GM10248 (cell line): ENCODE measurements around the gene ABCA4.

Source experiments
- CTCF ChIA-PET: fragments of 300-600 bp; sonication (Branson Sonifier 250); formaldehyde crosslinking; extraction: SDS; loops from one replicate; lab custom pipeline; 2021; ENCODE audit warnings: antibody characterized with exemption; lab: Yijun Ruan, JAX
- POLR2A ChIA-PET: fragments of 350-650 bp; sonication (Branson Sonifier 250); formaldehyde crosslinking; extraction: SDS; loops from one replicate; lab custom pipeline; 2020; ENCODE audit warnings: antibody characterized with exemption; lab: Yijun Ruan, JAX
- DNase-seq: peaks from one replicate; pipeline ENCODE4 v3.0.0; 2012; ENCODE audit errors: extremely low spot score
- TF ChIP-seq, protein P1 (sequence below): IDR thresholded peaks from 2 replicates; pipeline ENCODE4 v1.5.1; 2012; ENCODE audit warnings: mild to moderate bottlenecking, low read depth; ENCODE audit errors: extremely low read depth, missing control alignments, control extremely low read depth

ABCA4 gene

DNA sequence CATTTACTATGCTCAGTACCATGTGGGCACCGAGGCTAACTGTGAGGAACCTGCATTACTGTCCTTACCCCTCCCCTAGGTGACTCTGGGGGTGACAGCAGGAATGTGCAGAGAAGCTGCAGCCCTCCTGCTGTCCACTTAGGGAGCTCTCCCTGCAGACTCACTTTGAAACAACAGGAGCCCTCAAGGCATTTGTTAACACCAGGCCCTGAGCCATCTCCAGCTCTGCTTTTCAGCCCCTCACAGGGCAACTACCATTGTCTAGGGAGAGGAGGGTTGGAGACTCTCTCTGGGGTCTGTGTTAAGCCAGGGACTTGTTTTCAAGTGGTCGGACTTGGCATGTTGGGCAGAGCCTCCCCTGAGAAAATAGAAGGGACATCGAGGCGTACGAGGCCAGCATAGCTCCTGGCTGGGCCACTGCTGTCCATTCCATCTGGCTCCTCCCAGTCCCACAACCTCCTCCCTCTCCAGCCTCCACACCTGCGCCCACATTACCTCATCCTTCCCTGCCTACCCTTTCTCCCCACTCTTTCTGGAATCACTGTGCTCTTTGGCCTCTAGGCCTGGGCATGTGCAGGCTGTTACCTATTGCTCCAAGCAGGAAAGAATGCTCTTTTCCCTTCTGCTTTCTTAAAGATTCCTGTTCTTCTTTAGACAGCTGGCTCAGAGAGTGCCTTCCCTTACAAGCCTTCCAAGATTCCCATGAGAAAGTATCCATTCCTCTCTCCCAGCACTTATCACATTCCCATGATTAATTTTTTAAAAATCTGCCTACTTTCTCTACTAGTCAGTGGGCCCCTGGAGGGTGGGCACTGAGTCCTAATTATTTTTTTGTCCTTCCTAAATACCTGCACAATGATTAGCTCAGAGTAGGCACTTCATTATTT lies 109.0 kb downstream of the ABCA4 start:
- CTCF ChIA-PET = interaction anchor here (2.4 to 7.6 kb wide), 2 partner anchors 14 to 28 kb away, joined by 7 to 49 read pairs; no protein-coding TSS in a partner anchor
- TF ChIP-seq, protein P1, sequence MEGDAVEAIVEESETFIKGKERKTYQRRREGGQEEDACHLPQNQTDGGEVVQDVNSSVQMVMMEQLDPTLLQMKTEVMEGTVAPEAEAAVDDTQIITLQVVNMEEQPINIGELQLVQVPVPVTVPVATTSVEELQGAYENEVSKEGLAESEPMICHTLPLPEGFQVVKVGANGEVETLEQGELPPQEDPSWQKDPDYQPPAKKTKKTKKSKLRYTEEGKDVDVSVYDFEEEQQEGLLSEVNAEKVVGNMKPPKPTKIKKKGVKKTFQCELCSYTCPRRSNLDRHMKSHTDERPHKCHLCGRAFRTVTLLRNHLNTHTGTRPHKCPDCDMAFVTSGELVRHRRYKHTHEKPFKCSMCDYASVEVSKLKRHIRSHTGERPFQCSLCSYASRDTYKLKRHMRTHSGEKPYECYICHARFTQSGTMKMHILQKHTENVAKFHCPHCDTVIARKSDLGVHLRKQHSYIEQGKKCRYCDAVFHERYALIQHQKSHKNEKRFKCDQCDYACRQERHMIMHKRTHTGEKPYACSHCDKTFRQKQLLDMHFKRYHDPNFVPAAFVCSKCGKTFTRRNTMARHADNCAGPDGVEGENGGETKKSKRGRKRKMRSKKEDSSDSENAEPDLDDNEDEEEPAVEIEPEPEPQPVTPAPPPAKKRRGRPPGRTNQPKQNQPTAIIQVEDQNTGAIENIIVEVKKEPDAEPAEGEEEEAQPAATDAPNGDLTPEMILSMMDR = no peak
- DNase-seq = no peak
- POLR2A ChIA-PET = interaction anchor here (0.5 kb wide), 1 partner anchor 18 kb away, joined by 3 read pairs; no protein-coding TSS in a partner anchor

DNA sequence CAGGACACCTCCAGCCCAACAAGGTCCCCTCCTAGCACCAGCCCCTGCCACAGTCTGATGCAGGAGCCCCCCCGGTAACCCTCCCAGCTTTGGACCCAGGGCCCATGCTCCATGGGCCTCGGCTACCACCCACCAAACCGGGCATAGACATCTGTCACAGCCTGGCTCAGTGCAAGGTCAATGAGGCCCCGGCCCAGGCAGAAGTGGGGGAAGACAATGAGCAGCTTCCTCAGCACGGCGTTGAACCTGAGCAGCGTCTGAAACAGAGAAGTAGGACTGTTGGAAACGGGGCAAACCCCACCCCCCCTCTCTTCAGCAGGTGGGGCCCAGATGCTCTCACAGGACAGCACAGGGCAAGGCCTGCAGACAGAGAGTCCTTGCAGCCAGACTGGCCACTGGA lies 109.8 kb downstream of the ABCA4 start:
- ChIA-PET POLR2A (no interaction called here), CTCF (interaction anchor here (7.6 kb wide), 1 partner anchor 15 kb away, joined by 49 read pairs; no protein-coding TSS in a partner anchor)
- no peak for DNase-seq
- TF ChIP-seq, protein P1 = no peak

DNA sequence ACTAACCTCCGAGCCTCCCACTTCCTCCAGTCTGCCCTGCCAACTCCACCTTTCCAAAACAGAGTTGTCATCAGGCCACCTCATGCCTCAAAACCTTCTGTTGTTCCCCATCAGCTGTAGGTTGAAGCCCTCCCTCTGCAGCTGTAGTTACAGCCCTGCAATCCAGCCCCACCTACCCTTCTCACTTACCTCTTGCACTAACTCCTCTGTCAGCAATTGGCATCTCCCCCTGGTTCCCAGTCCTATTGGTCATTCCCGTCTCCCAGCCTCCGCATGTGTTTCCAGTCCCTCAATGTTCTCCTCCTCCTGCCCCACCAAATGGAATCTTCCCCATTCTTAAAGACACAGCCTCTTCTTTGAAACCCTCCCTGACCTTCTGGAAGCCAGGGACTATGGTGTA lies 111.6 kb downstream of the ABCA4 start:
- no peak for DNase-seq
- ChIA-PET POLR2A (no interaction called here), CTCF (no interaction called here)
- TF ChIP-seq, protein P1 = no peak

DNA sequence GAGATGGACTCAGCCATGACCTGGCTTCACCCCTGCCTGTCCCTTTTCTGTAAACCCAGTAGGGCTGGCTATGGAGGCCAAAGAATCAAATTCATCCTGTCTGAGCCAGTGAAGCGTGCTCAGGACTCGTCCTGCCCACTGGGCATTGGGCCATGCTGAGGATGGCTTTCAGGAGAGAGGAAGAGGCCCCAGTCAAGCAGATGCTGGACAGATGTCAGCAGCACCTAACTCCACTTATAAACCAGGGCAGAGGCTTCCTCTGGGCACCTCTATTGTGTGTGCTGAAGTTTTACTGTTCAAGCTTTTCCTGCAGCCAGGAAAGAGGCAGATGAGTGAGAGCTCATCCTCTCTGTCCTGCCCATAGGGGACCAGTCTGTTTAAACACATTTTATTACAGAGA lies 114.3 kb downstream of the ABCA4 start:
- ChIA-PET CTCF (interaction anchor here (1.1 to 1.3 kb wide), 3 partner anchors 19 to 462 kb away, joined by 3 to 4 read pairs (median 3); no protein-coding TSS in a partner anchor), POLR2A (no interaction called here)
- DNase-seq = no peak
- TF ChIP-seq, protein P1 = no peak

DNA sequence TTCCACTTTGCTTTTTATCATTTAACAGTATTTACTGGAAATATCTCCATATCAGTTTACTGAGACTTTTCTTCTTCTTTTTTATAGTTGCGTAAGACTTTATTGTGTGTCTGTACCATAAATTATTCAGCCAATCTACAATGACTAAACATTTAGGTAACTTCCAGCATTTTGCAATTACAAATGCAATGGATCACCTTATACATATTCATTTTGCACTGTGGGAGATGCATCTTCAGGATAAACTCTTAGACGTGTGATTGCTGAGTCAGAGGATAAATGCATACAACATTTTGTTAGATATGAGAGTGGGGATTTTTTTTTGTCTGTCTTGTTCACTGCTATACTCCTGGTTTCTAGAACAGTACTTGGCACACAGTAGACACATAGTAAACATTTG lies 116.0 kb downstream of the ABCA4 start:
- DNase-seq = no peak
- TF ChIP-seq, protein P1 = no peak
- ChIA-PET CTCF (no interaction called here), POLR2A (no interaction called here)

DNA sequence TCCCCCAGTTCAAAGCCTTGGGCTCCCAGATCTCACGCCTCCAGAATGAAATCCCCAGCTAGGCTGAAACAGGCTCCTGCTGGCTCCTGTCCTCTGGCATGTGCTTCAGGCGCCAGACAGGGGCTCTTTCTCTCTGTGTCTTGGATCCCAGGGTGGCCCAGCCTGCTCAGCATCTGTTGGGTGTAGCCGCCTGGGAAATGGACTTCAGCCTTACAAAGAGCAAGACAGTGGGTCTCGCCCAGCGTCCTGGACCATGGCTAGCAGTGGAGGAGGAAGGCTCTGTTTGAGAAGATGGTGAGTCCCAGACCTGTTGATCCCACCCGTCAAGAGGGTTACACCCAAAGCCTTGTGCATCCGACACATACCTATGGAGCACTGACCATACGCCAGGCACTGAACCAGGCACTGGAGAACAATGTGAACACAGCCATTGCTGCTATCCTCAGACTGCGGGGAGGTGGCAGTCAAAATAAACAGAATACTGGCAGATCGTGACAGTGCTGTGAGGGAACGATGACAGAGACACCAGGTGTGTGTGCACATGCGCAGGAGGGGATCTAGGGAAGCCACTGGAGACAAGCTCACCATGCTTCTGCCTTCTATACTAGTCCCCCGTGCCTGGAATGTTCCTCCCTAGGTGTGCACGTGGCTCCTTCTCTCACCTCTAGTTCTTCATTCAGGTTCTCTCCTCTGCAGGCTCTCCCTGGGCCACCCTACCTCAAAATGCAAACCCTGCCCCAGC lies 118.7 kb downstream of the ABCA4 start:
- POLR2A ChIA-PET = no interaction called here
- TF ChIP-seq, protein P1 = no peak
- DNase-seq = no peak
- CTCF ChIA-PET = no interaction called here
